Glomerular endothelial cell (primary cell): Measurements from ENCODE around the gene OR6K2. TPM values are rescaled to one million over a fixed set of nuclear protein-coding genes. Genes with fewer than 3 reads are reported as not detected.
"Not testable (repeated sequence)": the region's sequence is repeated elsewhere in the genome, so short reads cannot be mapped to it uniquely, and the experiment has no call there.

Experiments used
- DNase-seq: peaks from one replicate; pipeline ENCODE4 v3.0.0-alpha.2; 2011; ENCODE audit warnings: low read depth, low spot score; ENCODE audit errors: extremely low read depth
- total RNA-seq: library from RNA; depleted of rRNA; stranded (reverse); fragments of >200 nt; gene quantifications from 2 replicates; pipeline ENCODE4 v1.2.3, GENCODE V29; 2015

Gene OR6K2, protein sequence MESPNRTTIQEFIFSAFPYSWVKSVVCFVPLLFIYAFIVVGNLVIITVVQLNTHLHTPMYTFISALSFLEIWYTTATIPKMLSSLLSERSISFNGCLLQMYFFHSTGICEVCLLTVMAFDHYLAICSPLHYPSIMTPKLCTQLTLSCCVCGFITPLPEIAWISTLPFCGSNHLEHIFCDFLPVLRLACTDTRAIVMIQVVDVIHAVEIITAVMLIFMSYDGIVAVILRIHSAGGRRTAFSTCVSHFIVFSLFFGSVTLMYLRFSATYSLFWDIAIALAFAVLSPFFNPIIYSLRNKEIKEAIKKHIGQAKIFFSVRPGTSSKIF
- not detected in 2 replicates for total RNA-seq

DNA sequence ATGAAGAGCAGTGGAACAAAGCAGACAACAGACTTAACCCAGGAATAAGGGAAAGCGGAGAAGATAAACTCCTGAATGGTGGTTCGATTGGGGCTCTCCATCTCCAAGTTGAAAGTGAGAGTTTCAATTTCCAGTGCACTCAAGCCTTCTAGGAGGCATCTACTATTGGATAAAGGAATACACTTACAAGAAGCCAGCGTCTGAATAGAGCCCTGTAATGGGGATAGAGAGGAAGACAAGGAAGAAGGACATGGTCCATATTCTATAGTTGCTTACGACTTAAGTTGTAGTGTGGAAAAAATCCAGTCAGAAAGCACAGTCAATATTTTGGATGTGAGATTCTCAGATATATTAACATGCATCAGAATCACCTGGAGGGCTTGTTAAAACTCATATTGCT, at the start of gene OR6K2:
OR6K2 (minus strand) TSS at position 101 of the 400 bp plus-strand sequence; CDS start at position 101, 0 bp downstream.
- no peak for DNase-seq

DNA sequence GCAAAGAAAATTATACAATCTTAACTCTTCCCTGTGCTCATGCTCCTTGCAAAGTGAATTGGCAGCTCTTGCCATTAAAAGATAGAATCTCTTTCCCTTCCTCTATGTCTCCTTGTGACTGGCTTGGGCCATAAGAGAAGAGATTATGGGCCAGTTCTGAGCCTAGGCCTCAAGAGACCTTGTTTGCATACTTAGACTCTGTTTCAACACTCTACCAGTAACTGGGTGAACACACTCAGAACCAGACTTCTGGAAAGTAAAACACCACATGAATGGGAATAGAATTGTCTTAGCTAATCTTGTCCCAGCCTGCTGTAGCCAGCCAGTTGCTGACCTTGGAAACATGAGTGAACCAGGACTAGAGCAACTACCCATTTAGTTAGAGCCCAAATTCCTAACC, 35.4 kb upstream of the OR6K2 start:
- DNase-seq, result no peak

DNA sequence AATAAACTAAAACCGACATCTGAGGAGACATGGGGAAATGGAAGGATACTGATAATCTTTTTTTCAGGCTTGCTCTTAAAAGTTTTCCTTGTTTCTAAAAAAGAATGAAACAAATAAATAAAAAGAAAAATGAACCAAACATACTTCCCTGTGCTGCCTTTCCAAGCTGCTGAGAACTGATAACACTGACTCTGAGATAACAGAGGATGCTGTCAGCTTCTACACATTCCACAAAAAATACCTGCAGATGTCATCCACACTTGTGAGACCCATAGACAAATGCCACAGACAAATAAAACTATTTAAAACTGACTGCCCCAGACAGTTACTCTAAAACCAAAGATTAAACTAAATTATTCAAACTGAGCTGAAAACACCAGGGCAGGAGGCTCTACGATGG, 32.1 kb upstream of the OR6K2 start:
- DNase-seq, result no peak

DNA sequence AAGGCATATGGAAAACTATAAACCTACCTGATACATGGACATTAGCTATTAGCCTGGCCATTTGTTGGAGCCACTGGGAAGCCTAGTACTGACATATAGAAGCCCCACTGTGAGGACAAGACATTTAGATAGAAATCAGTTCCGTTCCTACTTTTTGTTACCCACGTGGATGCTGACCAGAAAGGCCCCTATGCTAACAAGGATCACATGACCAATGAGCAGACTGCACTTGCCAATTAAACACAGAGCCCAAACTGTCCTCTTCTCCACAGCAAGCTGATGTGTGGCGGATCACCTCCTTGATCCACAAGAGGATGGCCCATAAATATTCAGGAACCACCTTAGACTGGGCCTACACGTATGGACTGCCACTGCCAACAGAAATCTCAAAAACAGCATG, 31.3 kb upstream of the OR6K2 start:
- no peak for DNase-seq

DNA sequence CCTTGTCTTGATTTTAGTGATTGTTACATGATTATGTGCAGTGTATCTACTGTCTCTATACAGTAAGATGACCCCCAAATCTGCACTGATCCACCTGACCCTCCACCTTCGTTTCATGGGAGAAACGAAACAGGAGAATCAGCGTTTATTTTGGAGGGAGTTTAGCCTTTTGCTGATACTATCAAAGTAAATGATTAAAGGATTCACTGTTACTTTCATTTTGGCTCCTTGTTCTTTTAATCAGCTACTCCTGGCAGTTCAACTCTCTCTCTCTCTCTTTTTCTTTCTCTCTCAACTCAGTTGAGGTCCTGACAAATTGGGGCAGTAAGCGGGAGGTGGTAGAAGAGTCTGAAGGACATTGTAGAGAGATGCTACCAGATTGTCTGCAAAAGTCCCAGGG, 30.0 kb upstream of the OR6K2 start:
- no peak for DNase-seq

DNA sequence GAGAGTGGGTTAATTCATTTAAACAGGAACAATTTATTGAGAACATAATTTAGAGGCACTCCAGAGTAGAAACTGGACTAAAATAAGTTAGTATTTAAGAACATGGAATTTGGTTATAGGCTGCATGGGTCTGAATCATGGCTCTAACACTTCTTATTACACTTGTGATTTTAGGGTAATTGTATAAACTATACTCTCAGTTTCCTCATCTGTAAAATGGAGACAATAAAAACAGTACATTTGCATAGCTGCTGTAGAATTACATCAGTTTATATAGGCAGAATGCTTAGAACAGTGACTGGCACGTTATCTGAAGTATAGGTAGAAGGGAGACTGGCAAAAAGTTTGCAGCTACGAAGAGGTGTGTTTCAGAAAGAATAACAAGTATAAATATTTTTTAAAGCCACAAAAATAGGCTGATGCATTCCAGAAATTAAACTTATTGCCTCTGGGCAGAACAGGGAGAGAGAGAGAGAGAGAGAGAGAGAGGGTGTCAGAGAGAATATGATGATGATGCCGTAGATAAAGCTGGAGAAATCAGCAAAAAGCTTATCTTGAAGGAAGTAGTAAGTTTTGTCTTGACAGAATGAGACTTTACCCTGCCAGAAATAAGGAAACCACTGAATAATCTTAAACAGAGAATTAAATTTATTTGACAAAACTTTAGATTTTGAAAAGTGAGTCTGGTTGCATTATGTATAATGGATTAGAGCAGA, 28.2 kb upstream of the OR6K2 start:
- no peak for DNase-seq

DNA sequence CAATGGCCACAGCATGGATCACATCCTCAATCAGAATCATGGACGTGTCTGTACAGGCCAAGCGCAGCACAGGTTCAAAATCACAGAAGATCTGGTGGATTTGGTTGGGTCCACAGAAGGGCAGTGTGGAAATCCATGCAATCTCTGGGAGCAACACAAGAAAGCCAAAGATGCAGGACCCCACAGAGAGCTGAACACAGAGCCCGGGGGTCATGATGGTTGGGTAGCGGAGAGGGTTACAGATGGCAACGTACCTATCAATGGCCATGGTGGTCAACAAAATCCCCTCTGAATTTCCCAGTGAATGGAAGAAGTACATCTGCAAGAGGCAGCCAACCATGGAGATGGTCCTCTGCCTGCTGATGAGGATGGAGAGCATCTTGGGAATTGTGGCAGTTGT, 24.0 kb upstream of the OR6K2 start:
- no peak for DNase-seq

DNA sequence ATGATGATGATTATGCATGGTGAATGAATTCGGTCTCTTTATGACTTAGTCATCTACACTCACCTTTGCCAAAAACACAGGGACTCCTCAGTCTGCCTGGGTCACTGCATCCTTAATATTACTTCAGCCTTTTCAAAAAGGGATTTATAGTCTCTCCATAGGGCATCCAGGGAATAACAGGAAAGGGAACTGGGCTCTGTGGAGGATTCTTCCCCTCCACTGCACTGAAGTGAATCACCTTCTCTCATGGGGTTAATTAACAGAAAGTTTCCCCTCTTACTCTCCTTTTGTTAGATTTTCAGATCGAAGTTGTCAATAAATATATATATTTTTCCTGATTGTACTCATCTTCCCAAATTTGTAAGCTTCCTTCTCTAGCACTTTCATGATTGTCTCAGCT, 20.2 kb upstream of the OR6K2 start, which contains the start of gene OR6K3:
OR6K3 (minus strand) TSS at position 101 of the 400 bp plus-strand sequence. CDS start 2,605 bp downstream, outside the sequence.
- no peak for DNase-seq

DNA sequence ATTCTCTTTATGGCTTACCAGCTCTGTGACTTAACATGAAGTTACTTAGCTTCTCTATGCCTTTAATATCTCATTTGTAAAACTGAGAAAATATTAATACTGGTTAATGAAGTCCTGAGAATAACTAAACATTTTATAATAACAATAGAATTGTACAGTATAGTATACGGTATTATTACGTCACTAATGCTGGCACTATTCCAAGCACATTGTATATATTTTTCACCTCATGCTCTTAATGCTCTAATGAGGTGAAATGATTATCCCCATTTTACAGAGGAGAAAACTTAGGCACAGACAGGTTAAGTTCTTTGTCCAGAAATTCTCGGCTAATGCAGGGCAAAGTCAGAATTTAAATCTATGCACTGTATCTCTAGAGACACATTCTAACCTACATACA, 19.2 kb upstream of the OR6K2 start:
- DNase-seq, result no peak

DNA sequence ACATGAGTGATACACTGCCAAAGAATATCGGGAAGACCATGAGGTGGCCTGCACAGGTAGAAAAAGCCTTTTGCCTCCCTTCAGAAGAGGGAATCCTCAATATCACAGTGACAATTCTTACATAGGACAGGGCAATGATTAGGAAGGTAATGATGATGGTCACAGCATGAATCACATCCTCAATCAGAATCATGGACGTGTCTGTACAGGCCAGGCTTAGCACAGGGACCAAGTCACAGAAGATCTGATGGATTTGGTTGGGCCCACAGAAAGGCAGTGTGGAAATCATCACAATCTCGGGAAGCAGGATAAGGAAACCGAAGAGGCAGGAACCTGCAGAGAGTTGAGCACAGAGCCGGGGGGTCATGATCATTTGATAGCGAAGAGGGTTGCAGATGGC, 16.9 kb upstream of the OR6K2 start:
- no peak for DNase-seq

DNA sequence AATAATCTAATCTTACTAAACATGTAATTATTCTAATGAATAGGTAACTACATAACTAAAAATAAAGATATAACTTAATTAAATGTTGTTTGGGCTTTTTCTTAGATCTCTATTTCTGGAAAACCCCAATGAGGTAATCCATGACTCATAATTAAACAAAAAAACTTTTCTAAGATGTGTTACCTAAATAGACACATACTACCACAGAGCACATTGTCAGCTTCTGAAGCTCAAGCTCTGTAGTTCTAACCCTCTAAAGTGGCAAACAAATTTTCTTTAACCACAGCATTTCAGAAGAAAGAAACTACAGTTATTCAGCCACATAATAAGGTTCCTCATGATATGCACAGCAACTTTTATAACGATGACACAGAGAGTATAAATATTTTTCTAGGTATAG, 15.9 kb upstream of the OR6K2 start:
- no peak for DNase-seq

DNA sequence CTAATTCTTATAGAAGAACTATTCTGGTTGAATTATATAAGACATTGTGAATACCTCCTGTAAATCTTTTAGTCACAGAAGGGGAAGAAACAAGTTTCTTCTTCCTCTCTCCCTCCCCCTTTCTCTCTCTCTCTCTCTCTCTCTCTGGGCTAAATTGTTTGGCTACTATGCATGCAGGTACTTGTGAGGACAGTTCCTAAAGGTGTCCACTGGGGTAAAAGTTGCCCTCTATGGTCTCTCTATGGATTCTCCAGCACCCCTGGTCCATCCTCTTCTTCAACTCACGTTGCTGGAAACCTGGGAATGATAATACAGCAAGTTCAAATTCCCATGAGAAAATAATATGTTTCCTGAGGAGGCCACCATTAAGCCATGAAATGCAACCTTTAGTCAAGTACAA, 14.3 kb upstream of the OR6K2 start:
- no peak for DNase-seq

DNA sequence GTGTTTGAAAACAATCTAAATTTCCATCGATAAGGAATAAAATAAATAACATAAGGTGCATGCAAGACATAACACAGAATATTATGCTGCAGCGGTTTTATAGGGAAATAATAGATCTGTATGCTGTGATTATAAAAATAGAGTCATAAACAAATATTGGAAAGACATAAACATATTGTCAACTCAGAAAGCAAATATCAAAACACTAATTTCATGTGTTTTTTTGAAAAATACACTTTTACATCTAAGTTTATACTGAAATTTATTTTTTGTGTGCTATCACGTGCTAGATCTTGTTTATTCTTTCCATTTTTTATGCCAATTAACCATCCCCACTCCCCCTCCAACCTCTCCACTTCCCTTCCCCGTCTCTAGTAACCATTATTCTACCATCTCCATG, 10.6 kb upstream of the OR6K2 start:
- no peak for DNase-seq

DNA sequence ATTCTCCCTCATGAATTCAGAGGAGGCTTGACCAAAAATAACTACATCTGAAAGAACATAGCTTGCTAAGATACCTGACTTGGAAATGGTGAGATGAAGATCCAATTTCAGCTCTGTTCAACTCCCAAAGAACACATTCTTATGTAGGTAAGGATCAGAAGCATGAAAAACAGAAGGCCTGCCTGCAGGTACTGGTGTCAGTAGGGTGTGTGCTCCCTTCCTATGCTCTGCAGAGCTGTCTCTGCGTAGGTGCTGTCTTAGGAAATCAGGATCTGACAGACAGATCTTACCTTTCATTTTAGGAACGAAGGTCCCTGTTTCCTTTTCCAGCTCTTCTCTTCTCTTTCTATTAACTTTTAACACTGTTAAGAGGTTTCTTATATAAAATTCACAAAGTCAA, 5.6 kb upstream of the OR6K2 start:
- DNase-seq, result no peak

DNA sequence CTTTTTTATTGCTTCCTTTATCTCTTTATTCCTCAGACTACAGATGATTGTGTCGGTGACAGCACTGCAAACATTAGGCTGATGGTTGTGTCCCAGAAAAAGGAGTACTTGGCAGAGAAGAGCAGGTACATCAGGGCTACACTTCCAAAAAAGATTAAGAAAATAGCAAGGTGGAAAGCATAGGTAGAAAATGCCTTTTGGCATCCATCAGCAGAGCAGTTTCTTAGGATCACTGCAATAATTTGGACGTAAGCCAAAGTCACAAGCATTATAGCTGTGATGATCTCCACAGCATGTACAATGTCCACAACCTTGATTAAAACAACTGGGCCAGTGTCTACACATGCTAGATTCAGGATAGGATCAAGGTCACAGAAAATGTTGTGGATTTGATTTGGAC, 5.9 kb downstream of the OR6K2 start:
- no peak for DNase-seq

DNA sequence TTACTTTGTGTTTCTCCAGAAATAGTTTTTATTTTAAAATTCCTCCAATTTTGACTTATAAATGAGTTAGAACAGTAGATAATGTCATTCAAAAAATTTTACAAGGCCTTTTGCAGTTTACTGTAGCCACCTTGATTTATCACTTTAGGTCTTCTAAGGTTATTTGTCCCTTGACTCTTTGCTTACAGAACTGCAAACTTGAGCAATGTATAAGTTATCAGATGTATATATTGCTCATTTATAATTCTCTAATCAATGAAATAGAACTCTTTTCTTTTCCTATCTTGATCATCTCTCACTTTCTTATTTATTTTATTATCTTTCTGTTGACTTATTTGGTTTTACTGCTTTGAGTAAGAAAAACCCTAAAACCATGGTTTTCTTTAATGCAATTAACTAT, 8.1 kb downstream of the OR6K2 start:
- no peak for DNase-seq

DNA sequence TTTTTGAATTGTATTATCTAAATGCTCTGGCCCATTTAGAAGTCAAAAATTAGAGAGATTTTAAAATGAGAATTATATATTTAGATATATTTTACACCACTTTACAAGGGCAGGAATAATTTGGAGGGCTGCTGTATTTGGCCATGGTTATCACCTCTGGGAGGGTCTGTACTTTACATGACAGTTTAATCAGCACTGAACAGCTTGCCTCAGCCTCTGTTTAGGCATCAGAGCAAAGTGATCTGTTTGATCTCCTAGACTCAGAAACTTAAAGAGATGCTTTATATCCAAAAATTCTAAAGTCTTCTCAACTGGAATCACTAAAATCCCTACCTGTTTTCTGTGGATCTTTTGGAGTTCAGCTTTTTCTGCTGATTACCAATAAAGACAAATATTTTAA, 8.5 kb downstream of the OR6K2 start:
- DNase-seq, result no peak

DNA sequence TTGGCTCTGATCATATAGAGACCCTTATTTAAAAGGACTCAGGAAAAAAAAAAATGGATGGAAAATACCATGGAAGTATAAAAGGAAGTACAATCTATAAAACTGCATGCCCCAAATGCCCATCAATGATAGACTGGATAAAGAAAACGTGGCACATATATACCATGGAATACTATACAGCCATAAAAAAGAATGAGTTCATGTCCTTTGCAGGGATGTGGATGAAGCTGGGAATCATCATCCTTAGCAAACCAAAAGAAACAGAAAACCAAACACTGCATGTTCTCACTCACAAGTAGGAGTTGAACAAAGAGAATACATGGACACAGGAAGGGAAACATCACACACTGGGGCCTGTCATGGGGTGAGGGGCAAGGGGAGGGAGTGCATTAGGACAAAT, 9.3 kb downstream of the OR6K2 start:
- not testable (repeated sequence) for DNase-seq

DNA sequence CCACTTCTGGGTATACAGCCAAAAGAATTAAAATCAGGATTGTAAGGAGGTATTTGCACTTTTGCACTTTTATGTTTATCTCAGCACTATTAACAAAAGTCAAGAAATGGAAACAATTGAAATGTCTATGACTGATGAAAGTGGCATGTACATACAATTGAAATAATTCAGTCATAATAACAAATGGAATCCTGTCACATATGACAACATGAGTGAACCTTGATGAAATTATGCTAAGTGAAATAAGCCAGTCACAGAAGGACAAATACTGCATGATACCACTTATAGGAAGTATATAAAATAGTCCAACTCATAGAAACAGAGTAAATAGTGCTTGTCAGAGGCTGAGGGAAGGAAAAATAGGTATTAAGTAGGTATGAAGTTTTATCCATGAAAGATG, 10.6 kb downstream of the OR6K2 start:
- no peak for DNase-seq

DNA sequence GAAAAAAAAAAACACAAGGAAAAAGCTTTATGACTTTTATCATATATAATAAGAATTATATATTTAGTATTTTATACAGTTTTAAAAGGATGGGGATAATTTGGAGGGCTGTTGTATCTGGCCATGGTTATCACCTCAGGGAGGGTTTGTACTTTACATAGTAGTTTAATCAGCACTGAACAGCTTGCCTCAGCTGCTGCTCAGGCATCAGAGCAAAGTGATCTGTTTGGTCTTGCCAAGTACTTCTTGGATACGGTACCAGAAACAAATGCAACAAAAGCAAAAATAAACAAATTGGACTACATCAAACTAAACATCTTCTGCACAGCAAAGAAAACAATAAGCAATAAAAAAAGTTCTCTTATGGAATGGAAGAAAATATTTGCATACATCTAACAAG, 11.3 kb downstream of the OR6K2 start:
- no peak for DNase-seq

DNA sequence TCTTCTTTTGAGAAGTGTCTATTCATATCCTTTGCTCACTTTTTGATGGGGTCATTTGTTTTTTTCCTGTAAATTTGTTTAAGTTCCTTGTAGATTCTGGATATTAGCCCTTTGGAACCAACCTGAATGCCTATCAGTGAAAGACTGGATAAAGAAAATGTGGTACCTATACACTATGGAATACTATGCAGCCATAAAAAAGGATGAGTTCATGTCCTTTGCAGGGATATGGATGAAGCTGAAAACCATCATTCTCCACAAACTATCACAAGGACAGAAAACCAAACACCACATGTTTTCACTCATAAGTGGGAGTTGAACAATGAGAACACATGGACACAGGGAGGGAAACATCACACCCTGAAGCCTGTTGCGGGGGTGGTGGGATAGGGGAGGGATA, 12.1 kb downstream of the OR6K2 start:
- not testable (repeated sequence) for DNase-seq

DNA sequence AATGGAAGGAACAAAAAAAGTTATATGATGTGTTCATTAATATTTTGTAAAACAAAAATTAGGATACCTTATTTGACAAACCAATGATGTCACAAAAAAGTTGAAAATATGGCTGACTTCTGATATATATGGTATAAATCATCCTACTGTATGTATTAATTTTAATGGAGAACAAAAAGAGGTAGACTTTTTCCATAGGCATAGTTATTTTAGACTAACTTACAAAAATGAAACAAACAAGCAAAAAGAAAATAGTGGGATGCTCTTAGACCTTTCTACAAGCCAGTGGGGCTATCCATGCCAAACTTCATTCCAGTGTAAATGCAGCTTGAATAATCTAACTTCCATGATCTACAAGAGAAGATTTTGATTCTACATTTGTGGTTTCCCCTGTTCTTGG, 13.4 kb downstream of the OR6K2 start:
- no peak for DNase-seq
